VCaP (cell line): ENCODE measurements around the gene HADHB.
"Not testable (repeated sequence)": the region's sequence is repeated elsewhere in the genome, so short reads cannot be mapped to it uniquely, and the experiment has no call there.

Experiments
- H3K27ac ChIP-seq: fragments of 450-650 bp; 2 replicates; pipeline ENCODE4 v1.5.1; 2017
- CTCF ChIP-seq: fragments of 450-650 bp; conservative IDR thresholded peaks from 2 replicates; pipeline ENCODE4 v1.5.1; 2017; ENCODE audit warnings: mild to moderate bottlenecking, moderate library complexity

The HADHB gene

DNA sequence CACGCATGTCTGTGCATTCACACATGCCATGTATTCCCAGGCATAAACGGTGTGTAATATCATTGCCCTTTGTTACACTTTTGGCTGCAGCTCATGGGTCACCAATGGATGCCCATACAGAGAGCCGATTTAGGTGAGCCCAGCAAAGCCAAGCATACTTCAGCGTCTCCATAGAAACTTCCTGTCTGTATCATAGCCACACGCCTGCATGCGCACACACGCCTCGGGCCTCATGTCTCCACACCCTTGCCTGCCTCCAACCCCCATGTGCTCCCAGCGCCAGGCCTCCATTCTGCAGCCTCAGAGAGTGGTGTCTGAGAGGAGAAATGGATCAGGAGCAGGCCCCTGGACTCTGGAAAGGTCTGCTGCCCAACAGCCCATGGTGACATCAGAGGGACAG lies 67.7 kb downstream of the HADHB start:
- no peak overlapping the region for H3K27ac ChIP-seq

GRCh38 chr2:26313446-26313845 lies 68.7 kb downstream of the HADHB start:
- H3K27ac ChIP-seq = no peak overlapping the region
- no peak for TF ChIP-seq CTCF

More for the DNA sequence above, 67.7 kb downstream of the HADHB start:
- TF ChIP-seq CTCF = no peak

- no peak overlapping the region for H3K27ac ChIP-seq
- no peak for TF ChIP-seq CTCF
Observed at GRCh38 chr2:26314243-26314642, 69.5 kb downstream of the HADHB start.

DNA sequence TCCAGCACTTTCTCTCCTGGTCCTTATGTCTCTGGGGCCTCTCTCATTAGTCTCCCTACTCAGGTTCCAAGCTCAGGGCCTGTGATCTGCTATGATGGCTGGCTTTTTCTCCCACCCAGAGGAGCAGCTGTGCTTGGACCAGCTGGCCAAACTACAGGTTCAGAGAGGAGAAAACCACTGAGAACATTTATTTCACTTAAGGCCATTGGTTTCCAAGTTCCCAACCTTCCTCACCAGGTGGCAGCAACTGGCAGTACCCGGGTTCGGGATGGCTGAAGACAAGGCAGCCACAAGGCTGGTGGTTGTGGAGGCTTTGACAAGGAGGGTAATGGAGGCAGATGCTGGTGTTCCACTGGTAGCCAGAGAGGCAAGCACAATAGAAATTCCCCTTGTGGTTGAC lies 71.3 kb downstream of the HADHB start:
- peak; percentile 27; the same call in 1 of the 2 replicates for TF ChIP-seq CTCF
- H3K27ac ChIP-seq = no peak overlapping the region

- no peak for TF ChIP-seq CTCF
- no peak overlapping the region for H3K27ac ChIP-seq
Observed at GRCh38 chr2:26316845-26317244, 72.1 kb downstream of the HADHB start.

DNA sequence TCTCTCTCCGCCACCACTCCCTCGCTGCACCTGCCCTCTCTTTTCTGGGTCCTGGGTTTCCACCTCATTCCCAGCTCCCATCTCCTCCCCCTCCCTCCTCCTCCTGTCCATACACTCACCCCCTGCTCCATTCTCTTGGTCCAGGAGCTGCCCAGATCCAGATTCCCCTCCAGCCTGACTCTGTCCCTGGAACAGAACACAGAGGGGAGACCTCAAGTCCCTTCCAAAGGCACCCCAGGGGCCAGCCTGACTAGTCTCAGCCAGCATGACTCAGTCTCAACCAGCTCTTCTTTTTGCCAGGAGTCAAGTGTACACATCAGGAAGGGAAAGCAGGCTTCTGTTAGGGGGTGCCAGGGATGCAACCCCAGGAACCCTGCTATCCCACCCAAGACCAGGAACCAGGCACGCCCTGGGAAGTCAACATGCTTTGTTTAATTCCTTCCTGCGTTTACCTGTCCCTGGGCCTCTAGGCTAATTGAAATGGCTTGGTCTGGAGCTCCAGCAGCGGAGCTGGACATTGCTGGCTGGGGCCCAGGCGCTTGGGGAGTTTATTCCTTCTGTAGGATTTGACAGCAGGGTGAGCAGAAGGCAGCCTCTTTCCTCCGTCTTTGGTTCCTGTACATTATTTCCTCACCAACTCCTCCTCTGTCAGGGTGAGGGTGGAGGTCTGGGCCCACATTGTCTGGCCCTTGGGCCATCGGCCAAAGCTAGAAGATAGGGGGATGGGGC lies 72.8 kb downstream of the HADHB start:
- no peak for TF ChIP-seq CTCF
- H3K27ac ChIP-seq = no peak overlapping the region

GRCh38 chr2:26318950-26319349 lies 74.2 kb downstream of the HADHB start:
- TF ChIP-seq CTCF = no peak
- H3K27ac ChIP-seq = no peak overlapping the region

DNA sequence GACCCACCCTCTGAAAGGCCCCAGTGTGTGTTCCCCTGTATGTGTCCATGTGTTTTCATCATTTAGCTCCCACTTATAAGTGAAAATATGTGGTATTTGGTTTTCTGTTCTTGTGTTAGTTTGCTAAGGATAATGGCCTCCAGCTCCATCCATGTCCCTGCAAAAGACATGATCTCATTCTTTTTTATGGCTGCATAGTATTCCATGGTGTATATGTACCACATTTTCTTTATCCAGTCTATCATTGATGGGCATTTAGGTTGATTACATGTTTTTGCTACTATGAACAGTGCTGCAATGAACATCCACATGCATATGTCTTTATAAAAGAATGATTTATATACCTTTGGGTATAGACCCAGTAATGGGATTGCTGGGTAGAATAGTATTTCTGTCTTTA lies 79.7 kb downstream of the HADHB start:
- not testable (repeated sequence) for H3K27ac ChIP-seq
